Fibroblast of lung (primary cell): Measurements from ENCODE around the gene HGFAC. TPM values are rescaled to one million over a fixed set of nuclear protein-coding genes. Genes with fewer than 3 reads are reported as not detected.
A peak's percentile ranks its signal among the peaks of the same experiment; 100 is the strongest.

ENCODE experiments used
- DNase-seq, 2 donors: peaks; one replicate each; pipeline versions ENCODE4 v3.0.0 to v3.0.0-alpha.2; 2010; ENCODE audit warnings: low read depth in 2 of 2
- H2AFZ ChIP-seq: 2 replicates; pipeline ENCODE4 v1.5.1; 2012; ENCODE audit warnings: low read length, control low read depth, inconsistent platforms
- H3K27ac ChIP-seq: 2 replicates; pipeline ENCODE4 v1.5.1; 2011; ENCODE audit warnings: low read length, control low read depth; ENCODE audit not compliant: insufficient read depth
- H3K27me3 ChIP-seq: 2 replicates; pipeline ENCODE4 v1.5.1; 2011; ENCODE audit warnings: mild to moderate bottlenecking, low read length; ENCODE audit not compliant: control insufficient read depth, insufficient read depth
- H3K36me3 ChIP-seq: 2 replicates; pipeline ENCODE4 v1.5.1; 2011; ENCODE audit warnings: low read length; ENCODE audit not compliant: control insufficient read depth, insufficient read depth
- H3K4me1 ChIP-seq: 2 replicates; pipeline ENCODE4 v1.5.1; 2011; ENCODE audit warnings: low read length; ENCODE audit not compliant: control insufficient read depth, insufficient read depth; ENCODE audit errors: extremely low read depth
- H3K4me2 ChIP-seq: 2 replicates; pipeline ENCODE4 v1.5.1; 2011; ENCODE audit warnings: low read length, control low read depth; ENCODE audit not compliant: insufficient read depth; ENCODE audit errors: extremely low read depth
- H3K4me3 ChIP-seq, 4 experiments: fragments of 200-600 bp in 1 of 4; sonication (generic) in 1 of 4; replicated peaks in 1 of 4; 2 replicates each; pipeline ENCODE4 v1.5.1; 2011 to 2016; ENCODE audit warnings: low read length in 4 of 4, low read depth in 3 of 4, mild to moderate bottlenecking in 3 of 4, control low read depth in 2 of 4, inconsistent platforms in 1 of 4, mixed read lengths in 1 of 4; ENCODE audit not compliant: insufficient read depth in 1 of 4; ENCODE audit errors: control extremely low read depth in 1 of 4
- H3K79me2 ChIP-seq: 2 replicates; pipeline ENCODE4 v1.5.1; 2012; ENCODE audit warnings: mild to moderate bottlenecking, low read length, inconsistent platforms; ENCODE audit not compliant: control insufficient read depth, insufficient read depth
- H3K9ac ChIP-seq: 2 replicates; pipeline ENCODE4 v1.5.1; 2011; ENCODE audit warnings: mild to moderate bottlenecking, low read length, control low read depth; ENCODE audit not compliant: insufficient read depth
- H3K9me3 ChIP-seq: 2 replicates; pipeline ENCODE4 v1.5.1; 2012; ENCODE audit warnings: low read depth, low read length; ENCODE audit not compliant: control insufficient read depth, insufficient read depth
- H4K20me1 ChIP-seq: 2 replicates; pipeline ENCODE4 v1.5.1; 2011; ENCODE audit warnings: low read length; ENCODE audit not compliant: control insufficient read depth, insufficient read depth; ENCODE audit errors: extremely low read depth
- EZH2 ChIP-seq: IDR thresholded peaks from 2 replicates; pipeline ENCODE4 v1.5.1; 2012; ENCODE audit warnings: low read length, control low read depth, mild to moderate bottlenecking; ENCODE audit errors: missing control alignments
- polyA plus RNA-seq, 2 donors: library from polyadenylated mRNA; depleted of rRNA in 1 of 2; stranded (reverse) in 1 of 2; unstranded in 1 of 2; fragments of >200 nt; gene quantifications; 2 replicates each; pipeline ENCODE4 v1.2.1, GENCODE V29; 2011 to 2012; ENCODE audit warnings: missing spikeins in 1 of 2
- total RNA-seq: library from RNA; depleted of rRNA; stranded (reverse); fragments of >200 nt; gene quantifications from 2 replicates; pipeline ENCODE4 v1.2.1, GENCODE V29; 2014
- TF ChIP-seq, protein P1 (sequence below), 2 donors: IDR thresholded peaks in 1 of 2; conservative IDR thresholded peaks in 1 of 2; 1 replicate in 1 of 2; 2 replicates in 1 of 2; pipeline ENCODE4 v1.5.1; 2011 to 2012; ENCODE audit warnings: low read length in 2 of 2, control low read depth in 1 of 2, inconsistent platforms in 1 of 2, low read depth in 1 of 2, mild to moderate bottlenecking in 1 of 2

HGFAC gene
- total and polyA plus RNA-seq, 2 donors (not counting 1 experiment from before 2014, with no cell fraction given), result 0.33 TPM; not detected in 1

DNA sequence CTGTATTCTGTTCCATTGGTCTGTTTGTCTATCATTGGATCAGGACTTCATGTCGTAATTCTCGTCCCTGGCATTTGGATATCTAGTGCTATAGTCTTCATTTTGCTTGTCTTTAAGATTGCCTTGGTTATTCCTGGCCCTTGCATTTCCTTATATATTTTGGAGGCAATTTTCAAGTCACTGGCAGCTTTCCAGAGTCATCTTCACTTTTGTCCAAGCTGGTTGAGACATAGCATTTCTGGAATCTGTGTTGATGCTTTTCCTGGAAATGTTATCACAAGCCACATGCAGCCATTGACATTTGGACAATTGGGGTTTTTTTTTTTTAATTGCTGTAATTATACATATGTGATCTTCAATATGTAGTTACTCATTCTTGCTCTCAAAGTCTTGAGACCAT, 45.2 kb upstream of the HGFAC start:
- H2AFZ ChIP-seq, result no peak overlapping the region
- no peaks in the 10 kb centered on the region for H3K4me1 ChIP-seq
- H4K20me1 ChIP-seq, result no peaks in the 10 kb centered on the region
- H3K4me3 ChIP-seq, result no peak overlapping the region
- H3K4me2 ChIP-seq, result no peak overlapping the region
- H3K79me2 ChIP-seq, result no peaks in the 10 kb centered on the region
- H3K9me3 ChIP-seq, result no peaks in the 10 kb centered on the region
- no peak overlapping the region for H3K27ac ChIP-seq
- no peak overlapping the region for H3K9ac ChIP-seq
- no peak for DNase-seq
- H3K27me3 ChIP-seq, result no peaks in the 10 kb centered on the region
- no peak for TF ChIP-seq EZH2
- TF ChIP-seq, protein P1, sequence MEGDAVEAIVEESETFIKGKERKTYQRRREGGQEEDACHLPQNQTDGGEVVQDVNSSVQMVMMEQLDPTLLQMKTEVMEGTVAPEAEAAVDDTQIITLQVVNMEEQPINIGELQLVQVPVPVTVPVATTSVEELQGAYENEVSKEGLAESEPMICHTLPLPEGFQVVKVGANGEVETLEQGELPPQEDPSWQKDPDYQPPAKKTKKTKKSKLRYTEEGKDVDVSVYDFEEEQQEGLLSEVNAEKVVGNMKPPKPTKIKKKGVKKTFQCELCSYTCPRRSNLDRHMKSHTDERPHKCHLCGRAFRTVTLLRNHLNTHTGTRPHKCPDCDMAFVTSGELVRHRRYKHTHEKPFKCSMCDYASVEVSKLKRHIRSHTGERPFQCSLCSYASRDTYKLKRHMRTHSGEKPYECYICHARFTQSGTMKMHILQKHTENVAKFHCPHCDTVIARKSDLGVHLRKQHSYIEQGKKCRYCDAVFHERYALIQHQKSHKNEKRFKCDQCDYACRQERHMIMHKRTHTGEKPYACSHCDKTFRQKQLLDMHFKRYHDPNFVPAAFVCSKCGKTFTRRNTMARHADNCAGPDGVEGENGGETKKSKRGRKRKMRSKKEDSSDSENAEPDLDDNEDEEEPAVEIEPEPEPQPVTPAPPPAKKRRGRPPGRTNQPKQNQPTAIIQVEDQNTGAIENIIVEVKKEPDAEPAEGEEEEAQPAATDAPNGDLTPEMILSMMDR (conservative IDR thresholded peaks at IDR 0.05 in 1 of 2, IDR thresholded peaks at IDR 0.05 in 1 of 2; ENCODE audit: low read depth in 1 of 2, low read length in 2 of 2), result no peak
- H3K36me3 ChIP-seq, result no peaks in the 10 kb centered on the region

DNA sequence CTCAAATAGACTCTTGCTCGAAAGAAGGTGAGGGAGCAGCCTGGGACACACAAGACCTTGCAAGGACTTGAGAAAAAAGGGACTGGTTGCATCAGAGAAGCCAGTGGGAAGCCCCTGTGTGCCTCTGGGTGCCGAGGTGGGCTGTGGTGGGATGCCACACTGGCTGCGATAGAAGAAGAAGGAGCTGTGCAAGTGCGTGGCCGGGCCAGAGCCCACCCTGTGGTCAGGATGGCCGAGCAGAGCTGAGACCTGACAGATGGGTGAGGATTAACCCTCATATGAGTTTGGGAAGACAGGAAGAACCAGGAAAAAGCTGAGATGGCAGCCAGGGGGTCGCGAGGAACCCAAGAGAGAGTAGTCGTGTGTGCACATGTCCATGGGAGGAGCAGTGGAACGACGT, 44.6 kb upstream of the HGFAC start:
- H3K79me2 ChIP-seq, result no peaks in the 10 kb centered on the region
- no peak overlapping the region for H2AFZ ChIP-seq
- TF ChIP-seq, protein P1 (conservative IDR thresholded peaks at IDR 0.05 in 1 of 2, IDR thresholded peaks at IDR 0.05 in 1 of 2; ENCODE audit: low read depth in 1 of 2, low read length in 2 of 2), result no peak
- TF ChIP-seq EZH2, result no peak
- H4K20me1 ChIP-seq, result no peaks in the 10 kb centered on the region
- H3K36me3 ChIP-seq, result no peaks in the 10 kb centered on the region
- no peak overlapping the region for H3K27ac ChIP-seq
- no peaks in the 10 kb centered on the region for H3K27me3 ChIP-seq
- H3K4me1 ChIP-seq, result no peaks in the 10 kb centered on the region
- no peak overlapping the region for H3K4me2 ChIP-seq
- no peaks in the 10 kb centered on the region for H3K9me3 ChIP-seq
- H3K9ac ChIP-seq, result no peak overlapping the region
- DNase-seq, result no peak
- H3K4me3 ChIP-seq, result no peak overlapping the region

DNA sequence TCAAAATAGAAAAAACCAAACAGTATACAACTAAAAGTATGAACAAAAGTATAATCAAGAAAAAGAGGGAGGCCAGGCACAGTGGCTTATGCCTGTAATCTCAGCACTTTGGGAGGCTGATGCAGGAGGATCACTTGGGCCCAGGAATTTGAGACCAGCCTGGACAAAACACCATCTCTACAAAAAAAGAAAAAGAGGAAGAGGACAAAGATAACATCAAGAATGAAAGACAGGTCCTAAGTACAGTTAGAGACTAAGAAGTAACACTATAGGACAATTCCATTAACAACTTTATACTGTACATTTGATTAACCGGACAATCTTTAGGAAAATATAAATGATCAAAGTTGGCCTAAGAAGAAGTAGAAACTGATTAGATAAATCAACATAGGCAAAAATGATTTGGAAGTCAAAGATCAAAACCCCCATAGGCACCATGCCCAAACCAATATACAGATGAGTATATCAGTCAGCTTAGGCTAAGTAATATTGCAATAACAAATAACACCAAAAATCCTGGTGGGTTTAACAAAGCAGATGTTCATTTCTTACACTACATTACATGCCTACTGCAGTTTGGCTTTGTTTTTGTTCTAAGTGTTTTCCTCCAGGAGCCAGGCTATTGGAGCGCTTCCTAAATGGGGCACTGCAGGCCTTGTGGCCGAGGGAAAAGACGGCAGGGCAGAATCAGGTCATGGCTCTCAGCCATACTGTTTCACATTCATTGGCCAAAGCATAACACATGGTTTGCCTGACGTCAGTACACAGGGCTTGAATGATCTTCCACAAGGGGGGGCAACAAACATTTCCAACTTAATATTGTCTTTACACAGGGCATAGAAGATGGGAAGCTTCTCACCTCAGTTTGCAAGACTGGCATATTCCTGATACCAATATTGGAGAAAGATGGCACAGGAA, 42.2 kb upstream of the HGFAC start:
- peak; percentile 34 to 50 for DNase-seq
- Histone ChIP-seq H4K20me1 (no peaks in the 10 kb centered on the region), H3K27ac (no peak overlapping the region), H3K4me3 (no peak overlapping the region), H3K36me3 (no peaks in the 10 kb centered on the region), H3K79me2 (no peaks in the 10 kb centered on the region), H2AFZ (no peak overlapping the region), H3K27me3 (no peaks in the 10 kb centered on the region), H3K9me3 (no peaks in the 10 kb centered on the region), H3K9ac (no peak overlapping the region), H3K4me1 (peaks cover 5% of the 10 kb centered on the region), H3K4me2 (no peak overlapping the region)
- TF ChIP-seq, protein P1 (conservative IDR thresholded peaks at IDR 0.05 in 1 of 2, IDR thresholded peaks at IDR 0.05 in 1 of 2; ENCODE audit: low read depth in 1 of 2, low read length in 2 of 2), result peak in 1 of 2 donors; percentile 25
- no peak for TF ChIP-seq EZH2
